CD4-positive, alpha-beta T cell treated with Interleukin-15 for 4 hours (primary cell): ENCODE results near the gene CNGA4.
"Not testable (repeated sequence)": the region's sequence is repeated elsewhere in the genome, so short reads cannot be mapped to it uniquely, and the experiment has no call there.

ENCODE experiments used
- DNase-seq: peaks from one replicate; pipeline ENCODE4 v3.0.0-alpha.2; 2020; ENCODE audit warnings: low spot score

Gene CNGA4

GRCh38 chr11:6225896-6226295, 13.0 kb upstream of the CNGA4 start:
- no peak for DNase-seq

GRCh38 chr11:6228520-6228919, 10.4 kb upstream of the CNGA4 start:
- DNase-seq, result peak; percentile 13

DNA sequence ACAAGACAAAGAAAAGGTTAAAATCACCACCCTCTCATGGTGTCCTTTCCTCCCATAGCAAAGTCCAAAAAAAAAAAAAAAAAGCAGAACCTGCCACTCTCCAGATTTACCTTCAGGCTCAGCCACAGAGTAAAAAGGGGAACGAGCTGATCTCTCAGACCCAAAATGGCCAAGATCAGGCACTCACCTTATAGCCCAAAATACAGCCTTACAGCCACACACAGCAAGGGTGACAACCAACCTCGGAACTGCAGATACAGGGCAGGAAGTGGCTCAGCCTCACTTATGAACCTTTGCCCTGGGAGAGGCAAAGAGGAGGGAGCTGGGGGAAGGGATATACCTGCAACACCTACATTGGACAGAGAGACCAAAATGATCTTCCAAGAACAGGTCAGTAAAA, 9.0 kb upstream of the CNGA4 start:
- peak; percentile 31 for DNase-seq

- no peak for DNase-seq
Measured at GRCh38 chr11:6232899-6233298, 6.0 kb upstream of the CNGA4 start.

DNA sequence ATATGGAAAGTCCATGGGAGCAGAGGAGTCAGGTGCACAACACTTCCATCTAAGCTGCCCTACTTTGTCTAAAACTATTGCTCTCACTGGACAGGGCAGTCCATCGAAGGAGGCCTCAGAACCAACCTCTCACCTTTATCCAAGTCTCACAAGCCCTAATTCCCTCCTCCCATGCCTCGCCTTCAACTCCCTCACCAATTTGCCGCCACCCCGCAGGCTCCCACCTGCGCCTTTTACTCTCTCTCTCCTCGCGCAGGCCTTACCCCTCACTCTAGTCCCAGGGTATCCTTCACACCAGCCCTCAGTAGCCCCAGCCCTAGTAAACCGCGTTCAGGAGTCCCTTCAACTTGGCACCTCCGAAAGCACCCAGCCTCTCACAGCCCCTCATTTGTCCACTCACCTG, 4.9 kb upstream of the CNGA4 start:
- no peak for DNase-seq

- peak; percentile 100 for DNase-seq
Measured at GRCh38 chr11:6234387-6235107, 4.3 kb upstream of the CNGA4 start, which contains the start of gene FHIP1B. Gene FHIP1B (minus strand): TSS chr11:6234636. CDS start chr11:6224516, 10,120 bp downstream.

- DNase-seq, result no peak
Measured at GRCh38 chr11:6237266-6237665, 1.6 kb upstream of the CNGA4 start.

DNA sequence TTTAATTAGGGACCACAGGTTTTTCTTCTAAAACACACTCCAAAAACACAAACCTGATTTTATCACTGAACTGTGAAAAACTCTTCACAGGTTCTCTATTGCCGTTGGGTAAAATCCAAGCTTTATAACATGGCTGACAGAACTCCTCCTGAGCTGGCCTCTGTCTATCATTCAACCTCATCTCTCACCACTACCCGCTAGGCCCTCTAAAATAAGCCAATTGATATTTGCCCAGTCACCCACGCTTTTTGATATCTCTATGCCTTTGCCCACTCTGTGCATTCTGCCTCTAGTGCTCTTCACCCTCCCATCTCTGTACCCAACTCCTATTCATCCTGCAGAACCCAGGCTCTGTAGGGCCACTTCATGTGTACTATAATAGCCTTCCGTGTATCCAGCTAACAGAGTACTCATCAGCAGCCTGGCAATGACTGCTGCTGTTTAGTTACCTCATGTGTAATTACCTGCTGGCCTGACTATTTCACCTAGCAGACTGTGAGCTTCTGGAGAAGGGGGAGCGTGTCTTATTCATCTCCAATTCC, 1.1 kb upstream of the CNGA4 start:
- DNase-seq, result no peak

DNA sequence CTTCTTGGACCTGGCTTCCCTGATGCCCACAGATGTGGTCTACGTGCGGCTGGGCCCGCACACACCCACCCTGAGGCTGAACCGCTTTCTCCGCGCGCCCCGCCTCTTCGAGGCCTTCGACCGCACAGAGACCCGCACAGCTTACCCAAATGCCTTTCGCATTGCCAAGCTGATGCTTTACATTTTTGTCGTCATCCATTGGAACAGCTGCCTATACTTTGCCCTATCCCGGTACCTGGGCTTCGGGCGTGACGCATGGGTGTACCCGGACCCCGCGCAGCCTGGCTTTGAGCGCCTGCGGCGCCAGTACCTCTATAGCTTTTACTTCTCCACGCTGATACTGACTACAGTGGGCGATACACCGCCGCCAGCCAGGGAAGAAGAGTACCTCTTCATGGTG, 1.2 kb downstream of the CNGA4 start:
- no peak for DNase-seq

- DNase-seq, result no peak
Measured at GRCh38 chr11:6240781-6241180, 1.9 kb downstream of the CNGA4 start.

GRCh38 chr11:6241316-6241715, 2.4 kb downstream of the CNGA4 start:
- no peak for DNase-seq

DNA sequence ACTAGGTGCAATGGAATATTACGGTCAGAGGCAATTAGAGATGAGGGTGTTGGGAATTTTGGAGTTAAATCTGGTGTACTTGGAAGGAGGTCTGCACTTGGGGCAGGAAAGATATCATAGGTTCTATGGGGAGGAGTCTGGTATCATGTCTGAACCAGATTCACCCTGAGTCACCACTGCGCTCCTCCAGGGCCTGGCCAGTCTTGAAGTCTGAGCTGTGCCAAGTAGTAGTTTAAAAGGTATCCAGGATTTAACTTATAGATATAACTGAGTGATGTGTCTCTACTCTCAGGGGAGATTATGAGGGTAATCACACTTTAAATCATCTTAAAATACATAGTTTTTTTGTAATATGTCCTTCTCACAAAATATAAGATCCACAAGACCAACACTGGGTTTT, 6.6 kb downstream of the CNGA4 start:
- no peak for DNase-seq

DNA sequence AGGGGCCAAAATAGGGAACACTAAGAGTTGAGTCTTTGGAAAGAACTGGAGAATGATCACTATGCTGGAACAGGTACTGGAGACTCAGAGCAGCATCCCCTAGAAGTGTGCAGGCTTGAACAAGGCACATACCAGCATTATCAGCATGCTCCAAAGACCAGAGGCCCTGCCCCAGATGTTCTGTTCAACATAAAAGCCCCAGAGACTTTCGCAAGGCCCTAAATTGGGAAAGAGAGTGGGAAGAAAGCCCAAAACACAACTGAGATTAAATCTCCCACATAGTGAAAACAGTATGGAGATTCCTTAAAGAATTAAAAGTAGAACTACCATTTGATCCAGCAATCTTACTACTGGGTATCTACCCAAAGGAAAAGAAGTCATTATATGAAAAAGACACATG, 9.4 kb downstream of the CNGA4 start:
- no peak for DNase-seq

GRCh38 chr11:6248897-6249296, 10.0 kb downstream of the CNGA4 start:
- DNase-seq, result not testable (repeated sequence)

DNA sequence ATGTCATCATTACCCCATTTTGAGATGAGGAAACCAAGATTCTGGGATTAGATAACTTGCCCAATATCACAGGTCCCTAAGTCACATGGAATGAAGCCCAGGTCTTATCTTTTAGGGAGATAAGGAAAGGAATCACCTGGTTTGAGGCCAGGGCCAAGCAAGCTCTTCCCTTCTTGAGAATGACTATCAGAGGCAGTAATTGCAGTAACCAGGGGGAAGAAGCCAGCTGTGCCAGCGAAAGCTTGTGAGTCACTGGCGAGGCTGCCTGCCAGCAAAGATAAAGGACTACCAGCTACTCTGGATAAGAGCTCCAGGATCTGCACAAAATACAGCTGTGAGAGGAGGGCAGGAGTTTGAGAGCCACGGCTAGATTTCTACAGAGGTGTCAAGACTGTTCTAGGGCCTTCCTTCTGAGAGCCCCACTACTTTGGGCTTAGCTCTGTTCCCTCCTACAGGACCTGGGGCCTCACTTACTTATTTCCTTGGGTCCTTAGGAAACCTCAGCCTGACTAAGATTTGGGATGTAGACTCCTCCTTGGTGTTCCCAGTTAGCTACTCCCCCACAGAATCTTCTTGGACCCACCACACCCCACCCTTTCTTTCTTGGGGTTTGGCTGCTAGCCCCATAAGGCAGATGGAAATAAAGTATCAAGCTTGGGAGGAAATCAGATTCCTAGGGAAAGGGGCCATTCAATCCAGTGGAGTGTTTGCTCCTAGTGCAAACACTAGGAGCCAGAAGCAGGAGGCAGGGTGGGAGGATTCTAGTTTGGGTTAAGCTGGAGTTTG, 11.1 kb downstream of the CNGA4 start:
- DNase-seq, result no peak

DNA sequence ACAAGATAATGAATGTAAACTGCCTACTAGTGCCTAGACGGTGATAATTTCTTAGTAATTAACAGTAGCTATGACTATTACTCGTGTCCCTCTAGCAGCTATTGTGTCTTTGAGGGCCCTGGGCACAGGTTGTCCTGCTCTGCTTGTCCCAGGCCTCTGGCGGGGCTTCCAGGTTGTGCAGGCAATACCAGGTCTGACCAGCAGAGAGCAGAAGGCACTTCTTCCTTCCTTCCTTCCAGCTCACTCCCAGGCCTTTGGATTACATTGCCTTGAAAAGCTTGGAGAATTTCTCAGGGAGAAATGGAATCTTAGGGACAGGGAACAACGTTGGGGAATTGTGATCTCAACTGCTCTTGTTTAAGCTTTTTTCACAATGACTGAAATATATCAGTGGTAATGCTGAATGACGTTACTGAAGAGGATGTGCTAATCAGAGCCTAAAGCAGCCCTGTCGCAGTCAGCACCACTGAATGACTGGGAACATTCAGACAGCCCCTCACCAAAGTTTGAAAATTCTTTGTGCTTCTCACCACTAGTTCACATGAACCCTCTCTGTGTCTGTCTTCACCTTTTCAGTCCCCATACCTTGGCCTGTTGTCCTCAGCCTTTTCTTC, 12.3 kb downstream of the CNGA4 start:
- DNase-seq, result peak; percentile 35

- DNase-seq, result no peak
Measured at GRCh38 chr11:6251990-6252473, 13.1 kb downstream of the CNGA4 start.

GRCh38 chr11:6253197-6253596, 14.3 kb downstream of the CNGA4 start:
- DNase-seq, result no peak

- DNase-seq, result no peak
Measured at GRCh38 chr11:6258141-6258540, 19.3 kb downstream of the CNGA4 start.

GRCh38 chr11:6258571-6259081, 19.7 kb downstream of the CNGA4 start:
- DNase-seq, result no peak

GRCh38 chr11:6260207-6260726, 21.4 kb downstream of the CNGA4 start:
- no peak for DNase-seq

- DNase-seq, result no peak
Measured at GRCh38 chr11:6263662-6264061, 24.8 kb downstream of the CNGA4 start.
